ENCODE data around the gene CCDC91. TPM values are rescaled to one million over a fixed set of nuclear protein-coding genes. Genes with fewer than 3 reads are reported as not detected.

Gene CCDC91
- total RNA-seq, 4 donors from 2014 or later: 19.0 to 38.1 (median 23.1) TPM

DNA sequence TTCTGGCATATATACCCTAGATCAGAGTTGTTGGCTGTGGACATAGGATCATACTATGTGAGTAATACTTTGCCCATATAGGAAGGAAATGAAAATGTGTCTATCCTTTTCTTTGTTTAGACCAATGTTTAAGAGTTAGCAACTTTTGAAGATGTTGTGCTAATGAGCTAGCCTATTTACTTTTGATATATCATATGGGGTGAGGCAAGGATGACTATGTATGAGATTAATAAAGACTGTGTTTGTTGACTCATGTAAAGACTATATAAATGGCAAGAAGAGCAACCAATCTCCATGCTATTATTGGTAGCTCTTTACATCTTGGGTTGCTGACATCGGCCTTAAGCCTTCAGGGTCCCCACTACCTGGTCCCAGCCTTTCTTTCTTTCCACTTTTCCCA is 289.4 kb downstream of the CCDC91 start:
- Histone ChIP-seq H3K9me3 (no peaks in the 10 kb centered on the region), H3K36me3 (peaks cover 5% of the 10 kb centered on the region), H3K4me1 (no peaks in the 10 kb centered on the region), H3K27ac (no peak overlapping the region), H3K4me3 (no peak overlapping the region), H3K27me3 (no peaks in the 10 kb centered on the region)
- DNase-seq (ENCODE audit: low spot score in 2 of 2): no peak
- 88% methylated on average over 1 of the region's 1 CpG for WGBS
- no peak for TF ChIP-seq POLR2AphosphoS5 (IDR thresholded peaks at IDR 0.05)
- no peak for TF ChIP-seq POLR2A (IDR thresholded peaks at IDR 0.05)
- TF ChIP-seq EP300 (IDR thresholded peaks at IDR 0.05): no peak
- TF ChIP-seq, protein P1, sequence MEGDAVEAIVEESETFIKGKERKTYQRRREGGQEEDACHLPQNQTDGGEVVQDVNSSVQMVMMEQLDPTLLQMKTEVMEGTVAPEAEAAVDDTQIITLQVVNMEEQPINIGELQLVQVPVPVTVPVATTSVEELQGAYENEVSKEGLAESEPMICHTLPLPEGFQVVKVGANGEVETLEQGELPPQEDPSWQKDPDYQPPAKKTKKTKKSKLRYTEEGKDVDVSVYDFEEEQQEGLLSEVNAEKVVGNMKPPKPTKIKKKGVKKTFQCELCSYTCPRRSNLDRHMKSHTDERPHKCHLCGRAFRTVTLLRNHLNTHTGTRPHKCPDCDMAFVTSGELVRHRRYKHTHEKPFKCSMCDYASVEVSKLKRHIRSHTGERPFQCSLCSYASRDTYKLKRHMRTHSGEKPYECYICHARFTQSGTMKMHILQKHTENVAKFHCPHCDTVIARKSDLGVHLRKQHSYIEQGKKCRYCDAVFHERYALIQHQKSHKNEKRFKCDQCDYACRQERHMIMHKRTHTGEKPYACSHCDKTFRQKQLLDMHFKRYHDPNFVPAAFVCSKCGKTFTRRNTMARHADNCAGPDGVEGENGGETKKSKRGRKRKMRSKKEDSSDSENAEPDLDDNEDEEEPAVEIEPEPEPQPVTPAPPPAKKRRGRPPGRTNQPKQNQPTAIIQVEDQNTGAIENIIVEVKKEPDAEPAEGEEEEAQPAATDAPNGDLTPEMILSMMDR (IDR thresholded peaks at IDR 0.05): no peak

DNA sequence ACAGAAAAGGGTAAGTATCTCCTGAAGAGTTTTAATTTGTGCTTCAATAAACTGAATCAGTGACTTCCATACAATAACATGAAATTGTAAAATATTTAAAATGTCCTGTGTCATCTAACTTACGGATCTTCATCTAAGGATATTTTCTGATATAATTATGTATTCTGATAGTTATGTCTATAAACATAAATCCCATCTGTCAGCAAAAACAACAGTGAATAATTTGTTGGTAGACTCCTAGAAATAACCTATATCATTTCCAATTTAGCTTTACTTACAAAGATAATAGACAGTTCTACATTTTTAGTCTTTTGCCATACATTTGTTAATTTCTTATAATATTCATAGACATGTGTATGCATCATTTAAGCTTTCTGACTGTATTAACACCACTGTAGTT is 293.9 kb downstream of the CCDC91 start:
- Histone ChIP-seq H3K9me3 (no peaks in the 10 kb centered on the region), H3K27me3 (no peaks in the 10 kb centered on the region), H3K27ac (no peak overlapping the region), H3K4me3 (no peak overlapping the region), H3K36me3 (peaks cover 5% of the 10 kb centered on the region), H3K4me1 (no peaks in the 10 kb centered on the region)
- 96% methylated on average over 1 of the region's 1 CpG for WGBS
- no peak for DNase-seq (ENCODE audit: low spot score in 2 of 2)
- TF ChIP-seq POLR2AphosphoS5 (IDR thresholded peaks at IDR 0.05): no peak
- TF ChIP-seq, protein P1 (IDR thresholded peaks at IDR 0.05): no peak
- no peak for TF ChIP-seq POLR2A (IDR thresholded peaks at IDR 0.05)
- TF ChIP-seq EP300 (IDR thresholded peaks at IDR 0.05): no peak

DNA sequence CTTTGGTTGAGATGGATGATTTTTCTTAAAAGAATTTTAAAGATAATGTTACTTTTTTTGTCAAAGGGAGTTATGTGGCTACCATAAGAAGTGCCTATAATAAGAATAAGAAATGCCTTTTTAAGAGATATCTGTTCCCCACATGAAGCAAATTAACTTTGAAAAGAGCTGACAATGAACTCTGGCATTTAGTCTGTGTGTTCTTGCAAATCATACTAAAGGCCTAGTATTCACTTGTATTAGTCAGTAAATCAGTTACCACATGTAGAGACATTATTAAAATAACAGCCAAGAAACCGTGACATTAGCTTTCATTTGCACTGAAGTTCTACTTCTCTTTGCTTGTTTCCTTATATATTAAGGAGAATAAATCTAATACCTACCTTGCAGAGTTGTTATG is 296.3 kb downstream of the CCDC91 start:
- no peaks in the 10 kb centered on the region for H3K27me3 ChIP-seq
- no peak for DNase-seq (ENCODE audit: low spot score in 2 of 2)
- H3K27ac ChIP-seq: no peak overlapping the region
- no peak for TF ChIP-seq EP300 (IDR thresholded peaks at IDR 0.05)
- no peak for TF ChIP-seq POLR2A (IDR thresholded peaks at IDR 0.05)
- TF ChIP-seq, protein P1 (IDR thresholded peaks at IDR 0.05): no peak
- TF ChIP-seq POLR2AphosphoS5 (IDR thresholded peaks at IDR 0.05): no peak
- peaks cover 5% of the 10 kb centered on the region for H3K36me3 ChIP-seq
- no peaks in the 10 kb centered on the region for H3K9me3 ChIP-seq
- no peaks in the 10 kb centered on the region for H3K4me1 ChIP-seq
- H3K4me3 ChIP-seq: no peak overlapping the region
- 76% methylated on average over 1 of the region's 1 CpG for WGBS

DNA sequence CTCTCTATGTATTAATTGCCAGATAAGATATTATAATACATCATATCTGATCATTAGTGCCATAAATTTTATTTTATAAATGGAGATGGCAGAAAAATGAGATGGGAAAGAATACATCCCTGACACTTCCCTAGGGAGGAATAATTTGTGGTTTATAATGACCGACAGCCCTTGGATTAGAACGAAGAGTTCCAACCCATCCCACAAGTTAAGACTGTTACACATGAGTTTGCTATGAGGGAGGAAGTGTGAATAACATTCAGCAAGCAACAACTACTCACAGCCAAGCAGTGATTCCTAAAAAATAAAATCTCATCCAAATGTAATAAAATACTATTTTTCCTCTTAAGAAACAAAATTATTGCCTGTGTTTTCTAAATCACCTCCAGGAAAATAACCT is 299.0 kb downstream of the CCDC91 start:
- TF ChIP-seq EP300 (IDR thresholded peaks at IDR 0.05) (no peak), POLR2A (IDR thresholded peaks at IDR 0.05) (no peak), POLR2AphosphoS5 (IDR thresholded peaks at IDR 0.05) (no peak)
- TF ChIP-seq, protein P1 (IDR thresholded peaks at IDR 0.05): no peak
- 31% methylated on average over 2 of the region's 2 CpGs for WGBS
- DNase-seq (ENCODE audit: low spot score in 2 of 2): no peak
- H3K4me3 ChIP-seq: no peak overlapping the region
- no peaks in the 10 kb centered on the region for H3K9me3 ChIP-seq
- H3K27ac ChIP-seq: no peak overlapping the region
- no peaks in the 10 kb centered on the region for H3K27me3 ChIP-seq
- no peaks in the 10 kb centered on the region for H3K4me1 ChIP-seq
- H3K36me3 ChIP-seq: no peaks in the 10 kb centered on the region

DNA sequence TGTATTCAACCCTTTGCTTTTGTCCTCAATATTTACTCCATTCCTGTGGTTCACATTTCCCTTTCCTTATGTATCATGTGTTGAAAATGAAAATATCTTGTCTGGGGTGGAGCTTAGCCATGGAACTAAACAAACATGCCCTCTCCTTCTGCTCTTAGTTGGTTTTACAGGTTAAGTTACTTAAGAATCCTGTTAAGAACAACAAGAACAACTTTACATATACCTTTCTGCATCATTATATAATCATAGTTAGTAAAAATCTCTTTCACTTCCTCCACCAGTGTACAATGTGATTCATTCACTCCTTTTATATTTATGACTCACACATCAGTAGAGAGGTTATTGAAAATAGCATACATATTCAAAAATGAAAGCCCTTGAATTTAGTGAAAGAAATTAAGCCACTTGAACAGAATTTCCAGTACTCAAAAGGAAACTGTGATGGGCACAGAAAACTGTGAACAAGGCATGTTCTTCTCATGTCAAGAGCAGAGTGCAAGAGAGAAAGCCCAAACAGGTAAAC is 307.7 kb downstream of the CCDC91 start:
- Histone ChIP-seq H3K27me3 (no peaks in the 10 kb centered on the region), H3K27ac (no peak overlapping the region), H3K36me3 (no peaks in the 10 kb centered on the region), H3K4me3 (no peak overlapping the region), H3K4me1 (no peaks in the 10 kb centered on the region), H3K9me3 (no peaks in the 10 kb centered on the region)
- TF ChIP-seq POLR2AphosphoS5 (IDR thresholded peaks at IDR 0.05) (no peak), EP300 (IDR thresholded peaks at IDR 0.05) (no peak), POLR2A (IDR thresholded peaks at IDR 0.05) (no peak)
- TF ChIP-seq, protein P1 (IDR thresholded peaks at IDR 0.05): no peak
- DNase-seq (ENCODE audit: low spot score in 2 of 2): no peak

All from suprapubic skin (tissue), 4 donors.